HG03025 (cell line): Measurements from ENCODE around the gene TST.

Experiments
- ATAC-seq: cut with Tn5 transposase; IDR thresholded peaks from one replicate; pipeline ENCODE4 v1.9.1; 2021; ENCODE audit warnings: mild to moderate bottlenecking, moderate library complexity; ENCODE audit not compliant: unreplicated experiment, low FRiP score

Gene TST

GRCh38 chr22:37019309-37020191 is at the start of gene TST, which contains the start of gene MPST:
TSS of gene TST (minus strand) at chr22:37019447. CDS start at chr22:37018732, 715 bp downstream.
TSS of gene MPST (plus strand) at chr22:37019742. CDS start at chr22:37019837, 95 bp downstream.
- ATAC-seq, result peak; percentile 53

GRCh38 chr22:37068859-37069258 is 49.6 kb upstream of the TST start:
- ATAC-seq, result no peak

GRCh38 chr22:37067428-37067827 is 48.2 kb upstream of the TST start:
- no peak for ATAC-seq

- ATAC-seq, result no peak
Measured at GRCh38 chr22:37065961-37066360, 46.7 kb upstream of the TST start.

- ATAC-seq, result no peak
Measured at GRCh38 chr22:37065180-37065579, 45.9 kb upstream of the TST start.

GRCh38 chr22:37064553-37064952 is 45.3 kb upstream of the TST start:
- no peak for ATAC-seq

- no peak for ATAC-seq
Measured at GRCh38 chr22:37063431-37064420, 44.5 kb upstream of the TST start.

GRCh38 chr22:37062702-37063381 is 43.6 kb upstream of the TST start:
- no peak for ATAC-seq

- no peak for ATAC-seq
Measured at GRCh38 chr22:37062376-37062675, 43.1 kb upstream of the TST start.

GRCh38 chr22:37061611-37062375 is 42.5 kb upstream of the TST start:
- ATAC-seq, result no peak

GRCh38 chr22:37060801-37061610 is 41.8 kb upstream of the TST start:
- no peak for ATAC-seq

GRCh38 chr22:37059876-37060449 is 40.7 kb upstream of the TST start:
- no peak for ATAC-seq

GRCh38 chr22:37058917-37059701 is 39.9 kb upstream of the TST start:
- ATAC-seq, result no peak

- no peak for ATAC-seq
Measured at GRCh38 chr22:37057796-37058510, 38.7 kb upstream of the TST start.

GRCh38 chr22:37057226-37057625 is 38.0 kb upstream of the TST start:
- ATAC-seq, result no peak

GRCh38 chr22:37056246-37056645 is 37.0 kb upstream of the TST start:
- ATAC-seq, result no peak

GRCh38 chr22:37054600-37055365 is 35.5 kb upstream of the TST start:
- ATAC-seq, result no peak
